Hepatocyte (in vitro differentiated cells): ENCODE measurements around the gene OPA1. TPM values are rescaled to one million over a fixed set of nuclear protein-coding genes. Genes with fewer than 3 reads are reported as not detected.

Experiments used
- DNase-seq: peaks from one replicate; pipeline ENCODE4 v3.0.0-alpha.2; 2016; ENCODE audit warnings: low spot score
- H2AFZ ChIP-seq: fragments of 200-600 bp; sonication (generic); 2 replicates; pipeline ENCODE4 v1.6.0; 2016; ENCODE audit warnings: antibody characterized with exemption, mild to moderate bottlenecking
- H3K27ac ChIP-seq: fragments of 200-600 bp; sonication (generic); 2 replicates; pipeline ENCODE4 v1.5.1; 2016; ENCODE audit warnings: mild to moderate bottlenecking
- H3K27me3 ChIP-seq: fragments of 200-600 bp; sonication (generic); 2 replicates; pipeline ENCODE4 v1.6.1; 2016
- H3K36me3 ChIP-seq: fragments of 200-600 bp; sonication (generic); replicated peaks from 2 replicates; pipeline ENCODE4 v1.5.1; 2016; ENCODE audit warnings: low read depth; ENCODE audit not compliant: insufficient read depth
- H3K4me1 ChIP-seq: fragments of 200-600 bp; sonication (generic); 2 replicates; pipeline ENCODE4 v1.5.1; 2016; ENCODE audit warnings: mild to moderate bottlenecking, moderate library complexity; ENCODE audit not compliant: insufficient read depth
- H3K4me2 ChIP-seq: fragments of 200-600 bp; sonication (generic); 2 replicates; pipeline ENCODE4 v1.6.0; 2016
- H3K4me3 ChIP-seq: fragments of 200-600 bp; sonication (generic); 2 replicates; pipeline ENCODE4 v1.5.1; 2016; ENCODE audit warnings: mild to moderate bottlenecking
- H3K79me2 ChIP-seq: fragments of 200-600 bp; sonication (generic); 2 replicates; pipeline ENCODE4 v1.6.0; 2017; ENCODE audit warnings: mild to moderate bottlenecking
- H3K9me2 ChIP-seq: fragments of 200-600 bp; sonication (generic); replicated peaks from 2 replicates; pipeline ENCODE4 v1.6.0; 2017; ENCODE audit warnings: mild to moderate bottlenecking; ENCODE audit not compliant: insufficient read depth
- H3K9me3 ChIP-seq: fragments of 200-600 bp; sonication (generic); 2 replicates; pipeline ENCODE4 v1.5.1; 2016; ENCODE audit warnings: low read depth, mild to moderate bottlenecking
- H4K20me1 ChIP-seq: fragments of 200-600 bp; sonication (generic); 2 replicates; pipeline ENCODE4 v1.6.0; 2016; ENCODE audit warnings: mild to moderate bottlenecking; ENCODE audit not compliant: insufficient read depth, poor library complexity, severe bottlenecking
- EZH2 ChIP-seq: fragments of 200-600 bp; sonication (generic); IDR thresholded peaks from 2 replicates; pipeline ENCODE4 v1.6.1; 2016; ENCODE audit warnings: antibody characterized with exemption, mild to moderate bottlenecking, borderline replicate concordance
- EZH2phosphoT487 ChIP-seq: fragments of 200-600 bp; sonication (generic); IDR thresholded peaks from one replicate; pipeline ENCODE4 v1.6.1; 2018; ENCODE audit warnings: antibody characterized with exemption, mild to moderate bottlenecking, low read depth, moderate library complexity; ENCODE audit not compliant: unreplicated experiment, severe bottlenecking
- WGBS: methylation state at CpG from one replicate; pipeline ENCODE4 v1.1.6; 2016; ENCODE audit warnings: low lambda C conversion rate; ENCODE audit errors: missing lambda C conversion rate; 5-methylcytosine and 5-hydroxymethylcytosine counted together
- polyA plus RNA-seq: library from polyadenylated mRNA; unstranded; fragments of >200 nt; fragmentation: Nextera tagmentation; extraction: Ambion mirVana; gene quantifications from 2 replicates; pipeline ENCODE4 v1.2.1, GENCODE V29; 2016
- total RNA-seq: library from RNA; depleted of rRNA; stranded (reverse); fragments of >200 nt; gene quantifications from 2 replicates; pipeline ENCODE4 v1.2.3, GENCODE V29; 2014
- TF ChIP-seq, protein P1 (sequence below): fragments of 200-600 bp; sonication (generic); IDR thresholded peaks from 2 replicates; pipeline ENCODE4 v1.5.1; 2016; ENCODE audit warnings: antibody characterized with exemption, mild to moderate bottlenecking; ENCODE audit not compliant: poor library complexity

Gene OPA1
- total and polyA plus RNA-seq, 2 experiments from 2014 or later = 17.7 to 49.0 TPM

DNA sequence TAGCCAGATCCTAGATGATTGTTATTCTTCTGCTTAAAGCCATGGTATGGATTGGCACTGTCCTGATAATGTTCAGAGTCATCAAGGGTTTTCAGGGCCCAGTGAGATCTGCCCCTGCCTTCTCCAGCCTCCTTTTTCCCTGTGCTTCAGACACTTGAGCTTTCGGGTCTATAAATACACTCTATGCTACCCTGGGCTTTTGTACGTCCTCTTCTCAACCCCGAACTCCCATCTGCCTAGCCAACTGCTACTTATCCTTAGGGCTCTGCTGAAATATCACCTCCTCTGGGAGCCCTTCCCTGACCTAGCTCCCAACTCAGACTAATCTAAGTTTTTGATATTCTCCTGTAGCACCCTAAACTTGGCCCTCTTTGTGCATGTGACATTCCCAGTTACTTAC lies 115.3 kb downstream of the OPA1 start:
- H4K20me1 ChIP-seq = no peaks in the 10 kb centered on the region
- no peaks in the 10 kb centered on the region for H3K9me2 ChIP-seq
- no peak for DNase-seq
- no peaks in the 10 kb centered on the region for H3K27me3 ChIP-seq
- no peaks in the 10 kb centered on the region for H3K36me3 ChIP-seq
- no peak overlapping the region for H3K4me2 ChIP-seq
- 92% methylated on average over 3 of the region's 3 CpGs for WGBS
- no peaks in the 10 kb centered on the region for H3K9me3 ChIP-seq
- no peaks in the 10 kb centered on the region for H3K79me2 ChIP-seq
- H3K4me3 ChIP-seq = no peak overlapping the region
- H3K27ac ChIP-seq = no peak overlapping the region
- TF ChIP-seq EZH2phosphoT487 (no peak), EZH2 (no peak)
- TF ChIP-seq, protein P1, sequence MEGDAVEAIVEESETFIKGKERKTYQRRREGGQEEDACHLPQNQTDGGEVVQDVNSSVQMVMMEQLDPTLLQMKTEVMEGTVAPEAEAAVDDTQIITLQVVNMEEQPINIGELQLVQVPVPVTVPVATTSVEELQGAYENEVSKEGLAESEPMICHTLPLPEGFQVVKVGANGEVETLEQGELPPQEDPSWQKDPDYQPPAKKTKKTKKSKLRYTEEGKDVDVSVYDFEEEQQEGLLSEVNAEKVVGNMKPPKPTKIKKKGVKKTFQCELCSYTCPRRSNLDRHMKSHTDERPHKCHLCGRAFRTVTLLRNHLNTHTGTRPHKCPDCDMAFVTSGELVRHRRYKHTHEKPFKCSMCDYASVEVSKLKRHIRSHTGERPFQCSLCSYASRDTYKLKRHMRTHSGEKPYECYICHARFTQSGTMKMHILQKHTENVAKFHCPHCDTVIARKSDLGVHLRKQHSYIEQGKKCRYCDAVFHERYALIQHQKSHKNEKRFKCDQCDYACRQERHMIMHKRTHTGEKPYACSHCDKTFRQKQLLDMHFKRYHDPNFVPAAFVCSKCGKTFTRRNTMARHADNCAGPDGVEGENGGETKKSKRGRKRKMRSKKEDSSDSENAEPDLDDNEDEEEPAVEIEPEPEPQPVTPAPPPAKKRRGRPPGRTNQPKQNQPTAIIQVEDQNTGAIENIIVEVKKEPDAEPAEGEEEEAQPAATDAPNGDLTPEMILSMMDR = no peak
- no peak overlapping the region for H2AFZ ChIP-seq
- peaks cover 3% of the 10 kb centered on the region for H3K4me1 ChIP-seq

DNA sequence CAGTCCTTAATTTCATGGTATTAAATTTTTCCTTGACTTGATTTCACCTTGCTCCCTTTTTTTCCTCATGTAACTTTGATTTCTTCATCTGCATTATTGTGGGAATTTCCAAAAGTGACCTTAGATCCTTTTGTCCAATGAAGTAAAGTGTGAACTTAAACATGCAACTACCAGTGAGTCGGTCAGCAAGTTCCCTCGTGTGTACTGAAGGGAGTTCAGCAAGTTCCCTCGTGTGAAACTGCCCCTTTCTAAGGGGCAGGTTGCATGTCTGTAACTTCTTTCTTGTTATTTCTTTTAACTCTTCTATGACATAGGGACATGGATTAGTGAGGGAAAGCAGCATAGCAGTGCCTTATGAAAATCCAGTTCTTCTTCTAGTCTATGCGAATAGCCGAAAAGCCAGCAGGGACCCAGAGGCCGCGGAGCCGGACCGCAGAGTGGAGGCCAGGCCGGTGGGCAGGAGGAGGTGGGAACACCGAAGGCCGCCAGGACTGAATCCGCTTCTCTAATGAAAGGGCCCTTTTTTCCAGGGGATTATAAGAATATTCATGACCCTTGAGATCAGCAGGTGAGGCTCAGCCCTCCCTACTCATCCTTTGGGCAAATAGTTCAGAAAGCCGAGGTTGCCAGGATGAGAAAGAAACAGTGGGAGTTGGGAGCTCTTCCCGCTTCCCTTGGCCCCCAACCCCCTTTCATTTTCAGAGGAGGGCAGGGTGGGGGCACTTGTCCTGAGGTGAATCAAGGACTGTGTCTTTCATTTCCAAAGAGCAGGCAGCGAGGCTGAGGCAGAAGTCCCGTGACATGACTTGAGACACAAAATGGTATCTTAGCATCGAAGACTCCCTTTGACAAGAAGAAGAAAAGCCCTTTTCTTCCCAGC lies 117.5 kb downstream of the OPA1 start:
- H3K27ac ChIP-seq = no peak overlapping the region
- 80% methylated on average over 18 of the region's 18 CpGs for WGBS
- H3K4me1 ChIP-seq = peaks cover 3% of the 10 kb centered on the region
- H3K9me3 ChIP-seq = peaks cover 3% of the 10 kb centered on the region
- no peak overlapping the region for H3K4me2 ChIP-seq
- H3K79me2 ChIP-seq = no peaks in the 10 kb centered on the region
- no peak overlapping the region for H3K4me3 ChIP-seq
- H2AFZ ChIP-seq = no peak overlapping the region
- no peaks in the 10 kb centered on the region for H3K27me3 ChIP-seq
- no peak for DNase-seq
- H3K9me2 ChIP-seq = no peaks in the 10 kb centered on the region
- TF ChIP-seq, protein P1 = no peak
- H3K36me3 ChIP-seq = no peaks in the 10 kb centered on the region
- H4K20me1 ChIP-seq = no peaks in the 10 kb centered on the region

DNA sequence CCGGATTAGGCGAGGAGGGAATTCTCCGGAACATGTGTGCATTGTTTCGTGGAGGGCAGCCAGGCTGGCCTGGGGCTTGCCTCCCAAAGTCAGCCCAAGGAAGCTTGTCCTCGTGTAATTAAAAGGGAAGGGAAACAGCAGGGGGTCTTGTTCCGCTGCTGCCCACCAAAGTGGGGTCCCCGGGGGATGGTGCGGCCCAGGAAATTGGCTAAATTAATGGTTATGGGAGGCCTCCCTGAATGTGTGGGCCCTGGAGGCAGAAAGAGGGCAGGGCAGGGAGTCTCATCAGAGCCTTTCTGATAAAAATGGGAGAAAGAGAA lies 118.1 kb downstream of the OPA1 start:
- Histone ChIP-seq H3K27me3 (no peaks in the 10 kb centered on the region), H3K36me3 (no peaks in the 10 kb centered on the region), H3K27ac (no peak overlapping the region), H3K4me1 (peaks cover 3% of the 10 kb centered on the region), H3K9me3 (peaks cover 3% of the 10 kb centered on the region), H3K9me2 (no peaks in the 10 kb centered on the region), H3K4me2 (no peak overlapping the region), H4K20me1 (no peaks in the 10 kb centered on the region), H2AFZ (no peak overlapping the region), H3K79me2 (no peaks in the 10 kb centered on the region), H3K4me3 (no peak overlapping the region)
- TF ChIP-seq EZH2 = no peak
- TF ChIP-seq, protein P1 = no peak
- no peak for TF ChIP-seq EZH2phosphoT487
- DNase-seq = no peak
- 84% methylated on average over 8 of the region's 8 CpGs for whole genome bisulfite sequencing
